GM12878 (cell line): Measurements from ENCODE around the gene FABP2.
"Not testable (repeated sequence)": the region's sequence is repeated elsewhere in the genome, so short reads cannot be mapped to it uniquely, and the experiment has no call there.

ENCODE experiments used
- EED ChIP-seq: sonication (generic); IDR thresholded peaks from 2 replicates; pipeline ENCODE4 v1.6.1; 2016; ENCODE audit warnings: antibody characterized with exemption, low read depth
- FOS ChIP-seq: IDR thresholded peaks from 3 replicates; pipeline ENCODE4 v1.6.1; 2011; ENCODE audit warnings: borderline replicate concordance; ENCODE audit not compliant: insufficient read length; ENCODE audit errors: extremely low read depth
- MYC ChIP-seq: IDR thresholded peaks from 2 replicates; pipeline ENCODE4 v1.6.1; 2011; ENCODE audit warnings: mild to moderate bottlenecking, low read length, moderate library complexity, inconsistent platforms; ENCODE audit not compliant: insufficient read depth, insufficient replicate concordance, insufficient read length, severe bottlenecking
- POLR2A ChIP-seq: IDR thresholded peaks from 2 replicates; pipeline ENCODE4 v1.6.1; 2011; ENCODE audit warnings: low read depth, mild to moderate bottlenecking, low read length
- RAD21 ChIP-seq: IDR thresholded peaks from 2 replicates; pipeline ENCODE4 v1.6.1; 2011; ENCODE audit warnings: mild to moderate bottlenecking, low read depth, low read length, moderate library complexity; ENCODE audit not compliant: insufficient read depth
- RB1 ChIP-seq: fragments of 450-650 bp; formaldehyde crosslinking; IDR thresholded peaks from 2 replicates; pipeline ENCODE4 v1.6.1; 2017; ENCODE audit warnings: mild to moderate bottlenecking, borderline replicate concordance
- RFX5 ChIP-seq: IDR thresholded peaks from 2 replicates; pipeline ENCODE4 v1.6.1; 2011; ENCODE audit warnings: low read depth, low read length, improper control_type of control experiment
- SIN3A ChIP-seq: IDR thresholded peaks from 2 replicates; pipeline ENCODE4 v1.6.1; 2012; ENCODE audit warnings: low read depth, low read length, improper control_type of control experiment
- SMC3 ChIP-seq: IDR thresholded peaks from 2 replicates; pipeline ENCODE4 v1.6.1; 2011; ENCODE audit warnings: low read length, improper control_type of control experiment, borderline replicate concordance
- TF ChIP-seq, protein P1 (sequence below), 3 experiments: IDR thresholded peaks in 2 of 3; conservative IDR thresholded peaks in 1 of 3; 2 replicates each; pipeline ENCODE4 v1.5.1; 2011; ENCODE audit warnings: low read depth in 3 of 3, low read length in 3 of 3, mild to moderate bottlenecking in 3 of 3, control low read depth in 2 of 3, moderate library complexity in 2 of 3, inconsistent platforms in 1 of 3, mixed read lengths in 1 of 3; ENCODE audit not compliant: control insufficient read depth in 2 of 3, insufficient read depth in 1 of 3; ENCODE audit errors: extremely low read depth in 1 of 3
- TF ChIP-seq, protein P2 (sequence below): fragments of 150-350 bp; IDR thresholded peaks from 2 replicates; pipeline ENCODE4 v1.6.1; 2016; ENCODE audit warnings: low read depth, low read length

DNA sequence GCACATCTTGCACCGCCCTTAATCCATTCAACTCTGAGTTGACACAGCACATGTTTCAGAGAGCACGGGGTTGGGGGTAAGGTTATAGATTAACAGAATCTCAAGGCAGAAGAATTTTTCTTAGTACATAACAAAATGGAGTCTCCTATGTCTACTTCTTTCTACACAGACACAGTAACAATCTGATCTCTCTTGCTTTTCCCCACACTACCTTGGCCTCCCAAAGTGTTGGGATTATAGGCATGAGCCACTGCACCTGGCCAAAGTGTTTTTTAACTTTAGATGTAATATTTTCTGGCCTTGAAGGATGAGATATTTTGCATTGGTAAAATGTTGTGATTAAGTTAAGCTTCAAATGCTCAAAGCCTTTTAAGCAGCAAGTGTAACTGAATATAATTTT, 21.4 kb upstream of the FABP2 start:
- not testable (repeated sequence) for TF ChIP-seq SMC3, POLR2A, FOS, RB1, RAD21, RFX5, MYC, SIN3A, EED
- TF ChIP-seq, protein P1, sequence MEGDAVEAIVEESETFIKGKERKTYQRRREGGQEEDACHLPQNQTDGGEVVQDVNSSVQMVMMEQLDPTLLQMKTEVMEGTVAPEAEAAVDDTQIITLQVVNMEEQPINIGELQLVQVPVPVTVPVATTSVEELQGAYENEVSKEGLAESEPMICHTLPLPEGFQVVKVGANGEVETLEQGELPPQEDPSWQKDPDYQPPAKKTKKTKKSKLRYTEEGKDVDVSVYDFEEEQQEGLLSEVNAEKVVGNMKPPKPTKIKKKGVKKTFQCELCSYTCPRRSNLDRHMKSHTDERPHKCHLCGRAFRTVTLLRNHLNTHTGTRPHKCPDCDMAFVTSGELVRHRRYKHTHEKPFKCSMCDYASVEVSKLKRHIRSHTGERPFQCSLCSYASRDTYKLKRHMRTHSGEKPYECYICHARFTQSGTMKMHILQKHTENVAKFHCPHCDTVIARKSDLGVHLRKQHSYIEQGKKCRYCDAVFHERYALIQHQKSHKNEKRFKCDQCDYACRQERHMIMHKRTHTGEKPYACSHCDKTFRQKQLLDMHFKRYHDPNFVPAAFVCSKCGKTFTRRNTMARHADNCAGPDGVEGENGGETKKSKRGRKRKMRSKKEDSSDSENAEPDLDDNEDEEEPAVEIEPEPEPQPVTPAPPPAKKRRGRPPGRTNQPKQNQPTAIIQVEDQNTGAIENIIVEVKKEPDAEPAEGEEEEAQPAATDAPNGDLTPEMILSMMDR (IDR thresholded peaks at IDR 0.05 in 2 of 3, conservative IDR thresholded peaks at IDR 0.05 in 1 of 3; ENCODE audit: control insufficient read depth in 2 of 3, extremely low read depth in 1 of 3, insufficient read depth in 1 of 3, low read depth in 3 of 3, low read length in 3 of 3) = not testable (repeated sequence)
- TF ChIP-seq, protein P2, sequence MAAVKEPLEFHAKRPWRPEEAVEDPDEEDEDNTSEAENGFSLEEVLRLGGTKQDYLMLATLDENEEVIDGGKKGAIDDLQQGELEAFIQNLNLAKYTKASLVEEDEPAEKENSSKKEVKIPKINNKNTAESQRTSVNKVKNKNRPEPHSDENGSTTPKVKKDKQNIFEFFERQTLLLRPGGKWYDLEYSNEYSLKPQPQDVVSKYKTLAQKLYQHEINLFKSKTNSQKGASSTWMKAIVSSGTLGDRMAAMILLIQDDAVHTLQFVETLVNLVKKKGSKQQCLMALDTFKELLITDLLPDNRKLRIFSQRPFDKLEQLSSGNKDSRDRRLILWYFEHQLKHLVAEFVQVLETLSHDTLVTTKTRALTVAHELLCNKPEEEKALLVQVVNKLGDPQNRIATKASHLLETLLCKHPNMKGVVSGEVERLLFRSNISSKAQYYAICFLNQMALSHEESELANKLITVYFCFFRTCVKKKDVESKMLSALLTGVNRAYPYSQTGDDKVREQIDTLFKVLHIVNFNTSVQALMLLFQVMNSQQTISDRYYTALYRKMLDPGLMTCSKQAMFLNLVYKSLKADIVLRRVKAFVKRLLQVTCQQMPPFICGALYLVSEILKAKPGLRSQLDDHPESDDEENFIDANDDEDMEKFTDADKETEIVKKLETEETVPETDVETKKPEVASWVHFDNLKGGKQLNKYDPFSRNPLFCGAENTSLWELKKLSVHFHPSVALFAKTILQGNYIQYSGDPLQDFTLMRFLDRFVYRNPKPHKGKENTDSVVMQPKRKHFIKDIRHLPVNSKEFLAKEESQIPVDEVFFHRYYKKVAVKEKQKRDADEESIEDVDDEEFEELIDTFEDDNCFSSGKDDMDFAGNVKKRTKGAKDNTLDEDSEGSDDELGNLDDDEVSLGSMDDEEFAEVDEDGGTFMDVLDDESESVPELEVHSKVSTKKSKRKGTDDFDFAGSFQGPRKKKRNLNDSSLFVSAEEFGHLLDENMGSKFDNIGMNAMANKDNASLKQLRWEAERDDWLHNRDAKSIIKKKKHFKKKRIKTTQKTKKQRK = not testable (repeated sequence)
